ENCODE data around the gene NOM1.

The NOM1 gene

GRCh38 chr7:156979711-156980110 is 30.2 kb downstream of the NOM1 start:
- no peak for DNase-seq (ENCODE audit: low read depth in 2 of 3, low spot score in 2 of 3)

DNA sequence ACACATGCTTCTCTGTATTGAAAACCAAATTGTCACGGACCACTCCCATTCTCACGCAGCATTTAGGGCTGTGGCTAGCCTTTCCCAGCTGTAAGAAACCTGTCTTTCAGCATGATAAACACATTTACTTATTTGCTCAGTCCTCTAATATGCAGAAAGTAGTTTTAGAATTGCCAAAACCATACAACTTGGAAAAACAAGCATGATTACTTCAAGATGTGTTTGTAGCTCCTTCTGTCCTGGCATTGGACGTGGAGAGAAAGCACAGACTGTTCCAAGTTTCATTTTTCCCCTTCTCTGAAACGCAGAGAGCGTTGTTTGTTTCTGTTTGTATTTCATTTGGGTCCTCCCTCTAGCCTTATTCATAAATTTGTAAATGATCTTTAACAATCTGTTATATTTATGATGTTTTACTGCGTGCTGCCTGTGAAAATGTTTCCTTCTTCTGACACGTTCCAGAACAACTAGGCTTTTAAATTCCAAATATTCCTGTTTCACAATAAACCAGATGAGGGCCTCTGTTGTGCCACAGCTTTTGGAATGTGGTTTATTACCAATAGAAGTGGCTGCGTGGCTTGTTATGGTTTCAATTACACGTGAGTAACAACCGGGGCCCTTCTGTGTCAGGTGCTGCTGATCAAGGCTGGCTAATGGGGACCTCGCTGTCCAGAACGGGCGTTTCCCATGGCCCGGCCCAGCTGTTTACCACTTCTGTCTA is 34.8 kb downstream of the NOM1 start:
- DNase-seq (ENCODE audit: low read depth in 2 of 3, low spot score in 2 of 3), result no peak

GRCh38 chr7:156985101-156985992 is 35.8 kb downstream of the NOM1 start:
- DNase-seq (ENCODE audit: low read depth in 2 of 3, low spot score in 2 of 3), result no peak

DNA sequence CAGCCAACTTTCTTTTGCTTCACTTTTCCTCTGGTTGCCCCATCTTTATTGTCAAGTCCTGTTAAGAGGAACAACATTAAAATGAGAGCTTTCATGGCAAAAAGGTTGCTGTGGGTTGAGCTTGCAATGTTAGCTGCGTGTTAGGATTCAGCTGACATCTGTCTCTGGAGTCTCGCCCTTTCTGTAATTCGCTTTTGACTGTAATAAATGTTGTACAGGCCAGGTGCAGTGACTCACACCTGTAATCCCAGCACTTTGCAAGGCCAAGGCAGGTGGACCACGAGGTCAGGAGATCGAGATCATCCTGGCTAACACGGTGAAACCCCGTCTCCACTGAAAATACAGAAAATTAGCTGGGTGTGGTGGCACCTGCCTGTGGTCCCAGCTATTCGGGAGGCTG is 36.9 kb downstream of the NOM1 start:
- DNase-seq (ENCODE audit: low read depth in 2 of 3, low spot score in 2 of 3), result no peak

GRCh38 chr7:156988343-156989185 is 39.1 kb downstream of the NOM1 start:
- DNase-seq (ENCODE audit: low read depth in 2 of 3, low spot score in 2 of 3), result no peak

DNA sequence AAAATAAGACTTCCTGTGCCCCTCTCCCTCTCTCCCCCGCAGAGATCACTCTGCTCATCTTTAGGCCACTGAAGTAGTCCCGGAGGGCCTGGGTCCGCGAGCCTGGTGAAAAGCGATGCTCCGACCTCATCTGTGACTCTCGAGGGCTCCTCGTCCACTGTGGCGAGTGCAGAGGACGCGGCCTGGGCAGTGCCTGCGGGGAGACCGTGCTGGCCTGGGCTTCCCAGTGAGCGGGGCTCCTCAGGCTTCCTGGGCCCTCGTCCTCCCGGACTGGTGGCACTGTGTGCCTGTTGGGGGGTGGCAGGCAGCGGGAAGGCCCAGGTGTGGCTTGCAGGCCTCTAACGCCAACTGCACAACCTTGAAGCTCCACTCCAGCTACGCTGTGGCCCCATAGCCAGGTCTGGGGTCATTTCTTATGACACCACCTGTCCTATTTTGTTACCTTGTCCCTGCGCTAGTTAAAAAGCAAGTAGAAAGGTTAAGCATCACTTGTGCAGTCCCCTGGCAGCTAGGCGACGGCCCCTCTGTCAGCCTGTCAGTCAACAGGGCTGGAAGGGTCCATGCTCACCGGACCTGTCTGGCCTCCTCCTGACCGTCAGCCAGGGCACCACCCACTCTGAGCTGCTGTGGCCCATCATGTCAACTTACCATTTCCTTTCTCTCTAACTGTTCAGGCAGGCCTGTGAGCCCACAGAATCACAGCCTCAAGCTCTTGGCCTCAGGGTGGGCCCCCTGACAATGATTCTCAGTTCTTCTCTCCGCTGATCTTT is 40.4 kb downstream of the NOM1 start:
- no peak for DNase-seq (ENCODE audit: low read depth in 2 of 3, low spot score in 2 of 3)

GRCh38 chr7:156993021-156993924 is 43.8 kb downstream of the NOM1 start:
- no peak for DNase-seq (ENCODE audit: low read depth in 2 of 3, low spot score in 2 of 3)

DNA sequence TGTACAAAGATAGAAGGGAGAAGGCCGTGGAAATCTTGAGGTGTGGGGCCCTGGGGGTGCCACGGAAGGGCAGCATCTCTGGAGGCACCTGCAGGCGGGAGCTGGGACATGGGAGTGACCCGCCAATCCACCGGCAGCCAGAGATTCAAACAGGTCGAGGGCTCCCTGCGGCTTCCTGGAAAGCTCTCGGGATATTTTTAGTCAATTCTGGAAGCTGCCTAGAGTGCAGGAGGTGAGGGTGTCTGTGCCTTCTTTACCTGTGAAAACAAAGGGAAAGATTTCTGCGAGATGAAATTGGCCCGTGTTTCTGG is 44.4 kb downstream of the NOM1 start:
- no peak for DNase-seq (ENCODE audit: low read depth in 2 of 3, low spot score in 2 of 3)

- no peak for DNase-seq (ENCODE audit: low read depth in 2 of 3, low spot score in 2 of 3)
These were observed 44.9 kb downstream of the NOM1 start for GRCh38 chr7:156994417-156994816.

- DNase-seq (ENCODE audit: low read depth in 2 of 3, low spot score in 2 of 3), result no peak
These were observed 49.8 kb downstream of the NOM1 start for GRCh38 chr7:156998988-156999957.

- no peak for DNase-seq (ENCODE audit: low read depth in 2 of 3, low spot score in 2 of 3)
These were observed 50.6 kb downstream of the NOM1 start for GRCh38 chr7:156999958-157000726.

DNA sequence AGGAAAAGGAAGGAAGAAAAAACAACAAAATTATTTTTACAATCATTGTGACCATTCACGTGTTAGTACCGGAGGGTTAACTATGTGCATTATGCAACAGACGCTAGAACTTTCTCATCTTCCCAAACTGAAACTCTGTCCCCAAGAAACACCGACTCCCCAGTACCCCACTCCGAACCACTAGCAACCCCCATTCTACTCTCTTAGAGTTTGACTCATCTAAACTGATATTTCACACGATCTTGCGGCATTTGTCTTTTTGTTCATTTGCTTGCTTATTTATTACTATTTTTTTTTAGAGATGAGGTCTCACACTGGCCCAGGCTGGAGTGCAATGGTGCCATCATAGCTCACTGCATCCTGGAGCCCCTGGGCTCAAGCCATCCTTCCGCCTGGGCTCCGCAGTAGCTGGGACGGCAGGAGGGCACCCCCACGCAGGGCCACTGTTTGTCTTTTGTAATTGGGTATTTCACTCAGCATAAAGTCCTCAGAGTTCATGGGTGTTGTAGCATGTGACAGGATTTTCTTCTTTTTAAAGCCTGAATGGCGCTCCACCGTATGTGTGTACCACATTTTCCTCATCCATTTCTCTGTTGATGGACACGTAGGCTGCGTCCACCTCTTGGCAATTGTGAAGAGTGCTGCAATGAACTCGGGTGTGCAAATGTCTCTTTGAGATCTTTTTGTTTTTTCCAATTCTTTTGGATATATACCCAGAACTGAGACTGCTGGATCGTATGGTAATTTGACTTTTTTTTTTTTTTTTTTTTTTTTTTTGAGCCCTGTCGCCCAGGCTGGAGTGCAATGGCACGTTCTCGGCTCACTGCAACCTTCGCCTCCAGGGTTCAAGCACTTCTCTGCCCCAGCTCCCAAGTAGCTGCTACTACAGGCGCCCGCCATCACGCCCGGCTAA is 51.5 kb downstream of the NOM1 start:
- no peak for DNase-seq (ENCODE audit: low read depth in 2 of 3, low spot score in 2 of 3)

- no peak for DNase-seq (ENCODE audit: low read depth in 2 of 3, low spot score in 2 of 3)
These were observed 52.7 kb downstream of the NOM1 start for GRCh38 chr7:157001920-157002818.

GRCh38 chr7:157002819-157003421 is 53.4 kb downstream of the NOM1 start:
- DNase-seq (ENCODE audit: low read depth in 2 of 3, low spot score in 2 of 3), result no peak

DNA sequence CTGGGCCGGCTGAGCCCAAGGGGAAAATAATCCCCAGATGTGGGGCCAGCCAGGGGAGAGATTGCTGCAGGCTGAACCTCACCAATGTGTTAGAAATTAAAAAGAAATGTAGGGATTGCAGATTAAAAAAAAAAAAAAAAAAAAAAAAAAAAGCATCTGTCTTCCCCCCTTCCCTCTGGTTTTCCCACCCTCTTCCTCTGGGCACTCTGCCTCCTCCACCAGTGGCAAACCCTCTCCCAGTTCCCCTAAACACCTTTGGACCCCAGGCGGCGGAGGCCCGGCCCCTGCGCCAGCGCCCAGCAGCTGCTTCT is 53.9 kb downstream of the NOM1 start:
- no peak for DNase-seq (ENCODE audit: low read depth in 2 of 3, low spot score in 2 of 3)
